Measurements from ENCODE around the gene TRIM39. TPM values are rescaled to one million over a fixed set of nuclear protein-coding genes. Genes with fewer than 3 reads are reported as not detected.
"Not testable (repeated sequence)": the region's sequence is repeated elsewhere in the genome, so short reads cannot be mapped to it uniquely, and the experiment has no call there.

TRIM39 gene
- 10 to 100 TPM; 14.2 to 17.1 TPM for total RNA-seq

DNA sequence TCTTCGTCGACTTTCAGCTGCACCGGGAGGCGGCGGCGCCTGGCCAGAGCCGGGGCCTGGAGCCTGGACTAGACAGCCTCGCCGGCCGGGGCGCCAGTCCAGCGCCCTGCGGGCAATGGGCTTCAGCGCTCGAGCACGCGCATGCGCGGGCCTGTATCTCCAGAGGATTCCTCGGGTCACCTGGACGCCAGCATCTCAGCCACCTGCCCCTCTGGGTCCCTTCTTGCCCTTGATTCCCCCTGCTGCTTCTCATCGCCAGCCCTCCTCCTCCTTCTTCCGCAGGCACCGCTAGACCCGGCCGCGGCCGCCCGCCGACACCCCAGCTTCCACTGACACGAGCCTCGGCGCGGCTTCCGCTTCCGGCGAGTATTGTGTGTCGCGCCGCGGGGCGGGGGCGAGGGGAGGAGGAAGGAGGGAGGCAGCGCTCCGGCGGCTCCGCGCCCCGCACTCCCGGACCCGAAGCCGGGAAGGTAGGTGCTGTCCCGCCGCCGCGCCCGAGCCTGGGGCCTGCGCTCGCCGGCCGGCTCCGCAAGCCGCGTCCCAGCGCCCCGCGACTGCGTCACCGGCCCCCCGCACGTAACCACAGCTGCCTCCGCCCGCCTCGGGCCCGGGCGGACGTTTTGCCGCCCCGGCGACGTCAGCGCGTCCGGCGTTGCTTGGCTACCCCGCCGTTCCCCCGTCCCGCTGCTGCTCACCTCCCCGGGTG lies at the start of gene TRIM39:
Gene TRIM39, plus strand, starts transcription at position 402 of the 706 bp plus-strand sequence. CDS start 2,391 bp downstream, outside the sequence.
- Mint-ChIP-seq H3K9me3 (no peaks in the 10 kb centered on the region), H3K36me3 (peaks cover 15 to 19% of the 10 kb centered on the region in 2 donors), H3K27ac (peak within 1 kb of the TSS; percentile 93 to 98)
- DNase-seq (ENCODE audit: low spot score in 2 of 2) (peak; percentile 88 to 89), ATAC-seq (peak; percentile 68 to 76)

DNA sequence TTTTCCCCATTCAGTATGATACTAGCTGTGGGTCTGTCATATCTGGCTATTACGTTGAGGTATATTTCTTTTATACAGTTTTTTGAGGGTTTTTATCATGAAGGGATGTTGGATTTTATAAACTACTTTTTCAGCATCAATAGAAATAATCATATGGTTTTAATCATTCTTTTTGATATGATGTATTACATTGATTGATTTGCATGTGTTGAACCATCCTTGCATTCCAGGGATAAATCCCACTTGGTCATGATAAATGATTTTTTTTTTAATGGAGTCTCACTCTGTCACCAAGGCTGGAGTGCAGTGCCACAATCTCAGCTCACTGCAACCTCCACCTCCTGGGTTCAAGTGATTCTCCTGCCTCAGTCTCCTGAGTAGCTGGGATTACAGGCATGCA lies 45.7 kb upstream of the TRIM39 start:
- peaks cover 41 to 56% of the 10 kb centered on the region in 2 donors for H3K36me3 Mint-ChIP-seq
- not testable (repeated sequence) for DNase-seq (ENCODE audit: low spot score in 2 of 2); H3K27ac Mint-ChIP-seq; ATAC-seq
- H3K9me3 Mint-ChIP-seq = peaks cover 49 to 53% of the 10 kb centered on the region in 2 donors

DNA sequence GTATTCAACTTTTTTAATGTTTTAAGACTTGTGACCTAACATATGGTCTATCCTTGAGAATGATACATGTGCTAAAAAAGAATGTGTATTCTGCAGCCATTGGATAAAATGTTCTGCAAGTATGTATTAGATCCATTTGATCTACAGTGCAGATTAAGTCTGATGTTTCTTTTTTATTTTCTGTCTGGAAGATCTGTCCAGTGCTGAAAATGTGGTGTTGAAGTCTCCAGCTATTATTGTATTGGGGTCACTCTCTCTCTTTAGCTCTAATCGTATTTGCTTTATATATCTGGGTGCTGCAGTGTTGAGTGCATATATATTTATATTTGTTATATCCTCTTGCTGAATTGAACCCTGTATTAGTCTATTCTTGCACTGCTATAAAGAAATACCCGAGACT lies 44.2 kb upstream of the TRIM39 start:
- ATAC-seq = no peak
- peaks cover 47 to 66% of the 10 kb centered on the region in 2 donors for H3K36me3 Mint-ChIP-seq
- DNase-seq (ENCODE audit: low spot score in 2 of 2) = no peak
- H3K9me3 Mint-ChIP-seq = peaks cover 53 to 63% of the 10 kb centered on the region in 2 donors
- H3K27ac Mint-ChIP-seq = no peak overlapping the region

DNA sequence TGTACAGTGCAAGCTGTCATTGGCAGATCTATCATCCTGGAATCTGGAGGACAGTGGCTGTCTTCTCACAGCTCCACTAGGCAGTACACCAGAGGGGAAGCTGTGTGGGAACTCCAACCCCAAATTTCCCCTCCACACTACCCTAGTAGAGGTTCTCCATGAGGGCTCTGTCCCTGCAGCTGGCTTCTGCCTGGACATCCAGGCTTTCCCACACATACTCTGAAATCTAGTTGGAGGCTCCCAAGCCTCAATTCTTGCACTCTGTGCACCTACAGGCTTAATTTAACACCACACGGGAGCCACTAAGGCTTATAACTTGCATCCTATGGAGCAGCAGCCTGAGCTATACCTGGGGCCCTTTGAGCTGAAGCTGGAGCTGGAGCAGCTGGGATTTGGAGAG lies 43.0 kb upstream of the TRIM39 start:
- Mint-ChIP-seq H3K9me3 (peaks cover 57 to 68% of the 10 kb centered on the region in 2 donors), H3K36me3 (peaks cover 58 to 78% of the 10 kb centered on the region in 2 donors), H3K27ac (no peak overlapping the region)
- ATAC-seq (no peak), DNase-seq (ENCODE audit: low spot score in 2 of 2) (no peak)

DNA sequence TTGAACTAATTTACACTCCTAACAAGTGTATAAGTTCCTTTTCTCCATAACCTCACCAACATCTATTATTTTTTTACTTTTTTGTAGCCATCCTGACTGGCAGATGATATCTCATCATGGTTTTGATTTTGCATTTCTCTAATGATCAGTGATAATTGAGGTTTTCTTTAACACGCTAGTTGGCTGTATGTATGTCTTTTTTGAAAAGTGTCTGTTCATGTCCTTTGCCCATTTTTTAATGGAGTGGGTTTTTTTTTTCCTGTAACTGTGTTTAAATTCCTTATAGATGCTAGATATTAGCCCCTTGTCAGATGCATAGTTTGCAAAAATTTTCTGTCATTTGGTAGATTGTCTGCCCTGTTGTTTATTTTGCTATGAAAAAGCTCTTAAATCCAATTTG lies 39.6 kb upstream of the TRIM39 start:
- Mint-ChIP-seq H3K9me3 (peaks cover 40 to 60% of the 10 kb centered on the region in 2 donors), H3K27ac (no peak overlapping the region), H3K36me3 (peaks cover 72 to 83% of the 10 kb centered on the region in 2 donors)
- no peak for DNase-seq (ENCODE audit: low spot score in 2 of 2)
- ATAC-seq = no peak

DNA sequence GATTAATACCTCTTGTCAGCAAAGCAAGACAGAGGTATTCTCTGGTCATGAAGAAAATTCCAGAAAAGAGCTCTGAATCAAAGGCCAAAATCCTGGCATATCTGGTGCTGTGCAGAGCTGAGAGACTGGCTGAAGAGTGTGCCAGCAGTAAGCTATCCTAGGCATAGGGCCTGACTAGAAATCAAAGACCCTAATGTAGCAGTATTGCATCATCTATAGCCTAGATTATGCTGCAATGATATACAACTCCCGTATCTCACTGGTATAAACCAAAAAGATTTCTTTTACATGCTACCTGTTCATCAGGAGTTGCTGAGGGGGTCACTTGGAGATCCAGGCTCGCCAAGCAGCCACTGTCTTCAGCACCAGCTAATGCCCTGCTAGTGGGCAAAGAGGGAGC lies 30.9 kb upstream of the TRIM39 start:
- DNase-seq (ENCODE audit: low spot score in 2 of 2) = no peak
- Mint-ChIP-seq H3K36me3 (peaks cover 15 to 41% of the 10 kb centered on the region in 2 donors), H3K9me3 (peaks cover 7 to 19% of the 10 kb centered on the region in 2 donors), H3K27ac (peak overlapping the region in 1 of 2 donors; percentile 33)
- no peak for ATAC-seq

DNA sequence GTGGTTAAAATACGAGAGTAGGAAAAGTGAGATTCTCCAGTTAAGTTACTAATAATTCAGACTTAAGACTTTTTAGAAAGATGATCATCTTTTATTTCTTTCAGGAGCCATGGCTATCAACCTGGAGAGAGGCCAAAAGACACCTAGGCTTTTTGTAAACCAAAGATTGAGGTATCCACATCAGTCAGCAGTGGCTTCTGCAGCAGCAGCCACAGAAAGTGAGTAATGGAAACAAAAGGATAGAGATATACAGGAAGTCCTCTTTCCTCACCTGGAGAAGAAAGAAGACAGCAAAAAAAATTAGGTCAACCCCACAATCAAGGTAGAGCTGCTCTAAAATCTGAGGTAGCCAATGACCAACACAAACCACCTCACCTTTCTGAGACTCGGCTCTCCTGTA lies 22.7 kb upstream of the TRIM39 start:
- Mint-ChIP-seq H3K27ac (no peak overlapping the region), H3K36me3 (peaks cover 29 to 83% of the 10 kb centered on the region in 2 donors), H3K9me3 (peaks cover 5 to 27% of the 10 kb centered on the region in 2 donors)
- DNase-seq (ENCODE audit: low spot score in 2 of 2) (no peak), ATAC-seq (peak; percentile 82 to 84)

DNA sequence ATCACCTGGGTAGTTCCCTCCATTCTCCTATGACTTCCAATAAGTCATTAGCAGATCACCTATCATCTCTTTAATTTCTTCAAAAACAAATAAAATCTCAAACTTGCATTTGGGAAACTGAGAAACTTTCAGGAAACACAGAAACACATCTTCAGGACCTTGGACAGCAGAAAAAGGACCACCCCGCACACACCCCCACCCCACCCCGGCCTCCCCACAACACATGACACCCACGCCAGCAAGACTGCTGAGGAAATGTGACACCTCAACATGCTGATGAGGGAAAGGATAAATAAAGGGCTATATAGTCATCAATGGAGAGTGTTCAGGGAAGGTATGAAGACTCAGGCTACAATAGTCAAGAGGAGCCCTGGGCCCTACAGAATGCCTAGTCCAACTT lies 15.6 kb upstream of the TRIM39 start:
- no peak overlapping the region for H3K27ac Mint-ChIP-seq
- DNase-seq (ENCODE audit: low spot score in 2 of 2) = no peak
- peaks cover 34 to 62% of the 10 kb centered on the region in 2 donors for H3K36me3 Mint-ChIP-seq

DNA sequence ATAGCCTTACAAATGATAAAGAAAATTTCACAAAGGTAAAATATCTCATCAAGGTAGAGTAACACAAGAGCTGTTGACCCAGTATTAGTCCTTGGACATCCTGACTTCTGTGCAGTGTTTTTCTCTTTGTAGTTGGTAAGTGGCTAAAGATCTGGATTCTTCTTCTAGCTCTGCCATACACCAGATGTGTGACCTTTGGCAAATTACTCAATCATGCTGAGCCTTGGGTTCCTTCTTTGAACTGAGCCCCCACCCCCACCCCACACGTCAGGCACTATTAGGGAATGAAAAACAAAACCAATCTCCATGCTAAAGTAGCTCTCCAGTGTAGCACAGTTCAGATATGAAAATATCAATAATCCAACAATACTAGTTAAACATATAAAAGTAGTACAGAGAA lies 15.1 kb upstream of the TRIM39 start:
- ATAC-seq (no peak), DNase-seq (ENCODE audit: low spot score in 2 of 2) (no peak)
- peaks cover 34 to 61% of the 10 kb centered on the region in 2 donors for H3K36me3 Mint-ChIP-seq
- no peaks in the 10 kb centered on the region for H3K9me3 Mint-ChIP-seq
- no peak overlapping the region for H3K27ac Mint-ChIP-seq

More for the DNA sequence above, 15.6 kb upstream of the TRIM39 start:
- H3K9me3 Mint-ChIP-seq = no peaks in the 10 kb centered on the region
- ATAC-seq = no peak

DNA sequence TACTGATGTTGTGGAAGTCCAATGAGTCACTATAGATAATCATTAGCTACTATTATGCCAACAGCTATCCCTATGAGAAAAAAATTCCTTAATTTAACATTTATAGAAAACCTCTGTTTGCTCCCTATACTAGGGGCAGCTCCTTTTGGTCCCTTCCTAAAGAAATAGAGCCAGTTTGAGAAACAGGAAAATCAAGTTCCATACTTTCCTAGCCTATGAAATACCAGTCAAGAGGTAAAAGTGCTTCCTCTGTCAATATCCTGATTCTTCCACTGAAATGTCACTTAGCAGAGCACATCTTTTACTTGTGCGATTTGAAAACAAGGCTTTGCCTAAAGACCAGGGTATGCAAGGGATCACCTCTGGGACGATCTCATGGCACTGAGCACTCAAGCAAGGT lies 14.5 kb upstream of the TRIM39 start:
- Mint-ChIP-seq H3K36me3 (peaks cover 34 to 56% of the 10 kb centered on the region in 2 donors), H3K27ac (no peak overlapping the region), H3K9me3 (no peaks in the 10 kb centered on the region)
- no peak for DNase-seq (ENCODE audit: low spot score in 2 of 2)
- ATAC-seq = no peak

DNA sequence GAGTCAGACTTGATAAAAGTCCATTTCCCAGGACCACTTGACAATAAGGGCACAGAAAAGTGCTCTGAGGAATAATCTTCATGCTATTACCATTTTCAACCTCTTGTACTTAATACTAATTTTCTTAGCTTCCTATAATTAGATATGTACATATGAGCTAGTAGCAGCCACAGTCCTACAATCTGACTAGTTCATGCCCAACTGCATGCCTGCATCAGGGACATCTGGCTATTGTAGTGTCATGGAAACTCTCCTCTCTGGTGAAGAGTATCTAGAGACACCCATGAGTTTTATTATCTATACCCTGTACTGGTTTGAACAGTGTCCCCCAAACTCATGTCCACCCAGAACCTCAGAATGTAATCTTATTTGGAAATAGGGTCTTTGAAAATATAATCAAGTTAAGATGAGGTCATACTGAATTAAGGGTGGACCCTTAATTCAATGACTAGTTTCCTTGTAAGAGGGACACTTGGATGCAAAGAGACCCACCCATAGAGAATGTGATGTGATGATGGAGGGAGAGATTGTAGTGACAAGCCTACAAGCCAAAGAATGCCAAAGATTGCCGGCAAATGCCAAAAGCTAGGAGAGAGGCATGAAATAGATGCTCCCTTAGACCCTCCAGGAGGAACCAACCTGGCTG lies 13.9 kb upstream of the TRIM39 start:
- Mint-ChIP-seq H3K27ac (no peak overlapping the region), H3K9me3 (no peaks in the 10 kb centered on the region), H3K36me3 (peaks cover 37 to 60% of the 10 kb centered on the region in 2 donors)
- ATAC-seq (no peak), DNase-seq (ENCODE audit: low spot score in 2 of 2) (no peak)

DNA sequence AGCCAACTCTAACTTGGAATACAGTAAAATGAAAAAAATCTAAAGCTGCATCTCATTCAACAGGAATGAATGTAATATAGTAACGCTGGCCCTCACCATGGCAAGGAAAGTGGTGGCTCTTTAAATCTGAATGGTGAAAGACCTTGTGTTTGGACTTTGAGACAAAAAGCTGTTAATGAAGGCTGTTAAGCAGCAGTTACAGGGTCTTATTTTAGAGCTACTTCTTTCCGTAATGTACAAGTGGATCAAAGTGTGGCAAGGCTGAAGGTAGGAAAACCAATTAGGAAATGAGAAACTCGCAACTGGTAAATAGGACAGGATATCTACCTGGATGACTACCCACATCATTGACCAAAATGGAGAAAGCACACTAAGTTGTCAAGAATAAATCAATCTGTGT lies 11.6 kb upstream of the TRIM39 start:
- ATAC-seq (no peak), DNase-seq (ENCODE audit: low spot score in 2 of 2) (no peak)
- Mint-ChIP-seq H3K27ac (no peak overlapping the region), H3K9me3 (no peaks in the 10 kb centered on the region), H3K36me3 (peaks cover 22 to 58% of the 10 kb centered on the region in 2 donors)

DNA sequence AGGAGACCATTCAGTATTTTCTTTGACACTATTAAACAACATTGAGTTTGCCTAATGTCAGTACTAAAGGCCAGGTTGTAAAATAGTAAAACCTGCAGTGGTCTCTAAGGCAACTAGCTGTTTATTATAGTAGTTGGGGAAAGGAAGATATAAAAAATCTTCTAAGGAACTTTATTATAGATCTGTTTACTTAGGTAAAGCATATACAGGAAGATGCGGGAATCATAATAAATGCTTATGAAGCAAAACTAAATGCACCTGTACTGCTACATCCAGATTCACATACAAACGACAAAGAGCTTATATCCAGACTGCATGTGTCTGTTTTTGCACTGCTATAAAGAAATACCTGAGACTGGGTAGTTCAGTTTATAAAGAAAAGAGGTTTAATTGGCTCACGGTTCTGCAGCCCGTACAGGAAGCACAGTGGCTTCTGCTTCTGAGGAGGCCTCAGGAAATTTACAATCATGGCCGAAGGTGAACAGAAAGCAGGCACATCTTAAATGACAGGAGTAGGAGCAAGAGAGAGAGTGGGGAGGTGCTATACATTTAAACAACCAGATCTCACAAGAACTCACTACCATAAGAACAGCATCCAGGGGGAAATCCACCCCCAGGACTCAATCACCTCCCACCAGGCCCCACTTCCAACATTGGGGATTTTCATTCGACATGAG lies 8.7 kb upstream of the TRIM39 start:
- ATAC-seq (no peak), DNase-seq (ENCODE audit: low spot score in 2 of 2) (no peak)

DNA sequence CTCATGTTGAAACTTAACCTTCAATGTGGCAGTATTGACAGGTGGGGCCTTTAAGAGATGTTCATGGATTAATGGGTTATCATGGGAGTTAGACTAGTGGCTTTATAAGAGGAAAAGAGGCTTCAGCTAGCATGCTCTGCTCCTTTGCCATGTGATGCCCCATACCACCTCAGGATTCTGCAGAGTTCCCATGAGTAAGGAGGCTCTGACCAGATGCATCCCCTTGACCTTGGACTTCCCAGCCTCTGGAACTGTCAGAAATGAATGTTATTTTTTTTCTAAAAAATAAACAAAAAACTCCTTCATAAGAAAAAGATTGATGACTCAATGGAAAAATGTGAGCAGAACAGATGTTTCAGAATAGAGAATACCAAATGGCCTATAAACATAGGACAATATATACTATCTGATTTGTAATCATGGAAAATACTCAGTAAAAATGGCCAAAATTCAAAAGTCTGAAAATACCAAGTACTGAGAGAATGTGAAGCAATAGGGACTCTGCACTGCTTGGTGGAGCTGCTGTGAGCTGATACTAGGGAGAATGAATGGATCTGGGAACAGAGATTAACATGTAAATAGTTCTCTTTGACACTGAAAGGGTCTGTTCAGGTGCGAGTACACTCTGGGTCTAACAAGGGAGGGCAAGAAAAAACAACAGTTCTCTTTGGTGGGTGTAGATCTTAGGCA lies 7.4 kb upstream of the TRIM39 start:
- Mint-ChIP-seq H3K27ac (no peak overlapping the region), H3K9me3 (no peaks in the 10 kb centered on the region), H3K36me3 (peaks cover 7 to 44% of the 10 kb centered on the region in 2 donors)
- no peak for ATAC-seq
- no peak for DNase-seq (ENCODE audit: low spot score in 2 of 2)

More for the DNA sequence above, 8.7 kb upstream of the TRIM39 start:
- H3K36me3 Mint-ChIP-seq = peaks cover 14 to 56% of the 10 kb centered on the region in 2 donors
- H3K27ac Mint-ChIP-seq = peak overlapping the region; percentile 47 to 52
- H3K9me3 Mint-ChIP-seq = no peaks in the 10 kb centered on the region

DNA sequence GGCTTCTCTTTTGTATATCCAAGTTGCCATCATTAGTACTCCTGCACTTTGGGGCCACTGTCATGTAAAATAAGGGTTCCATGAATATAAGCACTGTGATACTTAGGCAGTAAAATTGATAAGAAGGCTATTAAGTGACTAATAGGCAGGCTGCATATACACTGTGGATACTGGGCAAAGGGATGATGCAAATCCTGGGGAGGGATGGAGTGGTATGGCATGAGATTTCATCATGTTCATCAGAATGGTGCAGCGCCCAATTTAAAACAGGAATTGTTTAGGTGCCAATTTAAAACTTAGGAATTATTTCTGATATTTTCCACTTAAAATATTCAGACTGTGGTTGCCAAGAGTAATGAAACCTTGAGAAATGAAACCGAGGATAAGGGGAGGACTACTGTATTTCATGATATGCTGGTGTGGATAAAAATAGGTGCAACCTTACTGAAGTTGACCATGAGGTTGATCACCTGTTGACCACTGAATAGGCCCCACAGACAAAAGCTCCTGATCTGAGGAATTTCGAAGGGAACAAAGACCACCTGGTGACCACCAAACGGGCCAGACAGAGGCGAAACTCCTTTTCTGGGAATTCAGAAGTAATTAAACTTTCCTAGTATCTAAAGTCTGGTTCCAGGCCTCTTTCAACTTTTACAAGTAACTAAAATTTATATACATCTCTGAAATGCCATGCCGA lies 4.9 kb upstream of the TRIM39 start:
- Mint-ChIP-seq H3K9me3 (no peaks in the 10 kb centered on the region), H3K36me3 (peaks cover 18 to 41% of the 10 kb centered on the region in 2 donors), H3K27ac (peak overlapping the region; percentile 72 to 81)
- DNase-seq (ENCODE audit: low spot score in 2 of 2) = no peak
- no peak for ATAC-seq

Data from activated naive CD4-positive, alpha-beta T cell treated with anti-CD3 and anti-CD28 coated beads, Interleukin-2, amount 50 U/mL, for 72 hours (primary cell).